GM15510 (cell line): ENCODE data around the gene PIK3CD.
A peak's percentile ranks its signal among the peaks of the same experiment; 100 is the strongest.

Source experiments
- POLR2A ChIP-seq: IDR thresholded peaks from 3 replicates; pipeline ENCODE4 v1.6.1; 2011; ENCODE audit warnings: borderline replicate concordance; ENCODE audit not compliant: insufficient read length; ENCODE audit errors: extremely low read depth

The PIK3CD gene

DNA sequence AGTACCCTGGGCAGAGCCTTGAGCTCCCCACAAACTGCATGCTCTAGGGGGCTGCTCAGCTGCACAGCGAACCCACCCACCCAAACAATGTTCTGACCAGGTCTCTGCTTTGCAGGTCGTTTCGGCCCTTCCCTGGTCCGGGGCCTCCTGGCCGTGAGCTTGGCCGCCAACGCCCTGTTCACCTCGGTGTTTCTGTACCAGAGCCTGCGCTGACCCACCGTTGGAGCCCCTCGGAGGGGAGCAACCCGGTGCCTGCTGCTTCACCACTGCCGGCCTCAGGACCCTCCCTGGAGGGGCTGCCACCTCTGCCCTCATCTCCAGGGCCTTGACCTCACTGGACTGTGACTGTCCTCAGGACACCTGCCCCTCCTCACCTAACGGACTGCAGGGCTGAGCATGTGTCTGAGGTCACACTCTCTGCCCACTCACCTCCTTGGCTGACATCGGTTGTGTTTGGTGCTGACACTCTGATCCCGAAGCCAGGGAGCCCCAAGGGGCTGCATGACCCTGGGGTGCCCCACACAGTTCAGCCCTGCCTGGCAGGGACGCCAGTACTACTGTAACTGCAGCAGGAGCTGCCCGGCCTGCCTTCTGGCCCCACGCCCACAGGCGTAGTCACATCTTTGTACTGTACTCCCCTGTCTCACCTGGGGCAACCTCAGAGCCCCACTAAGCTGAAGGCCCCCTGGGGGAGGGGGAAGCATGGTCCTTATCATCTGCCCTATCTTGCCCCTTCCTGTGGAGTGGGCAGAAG lies 38.5 kb upstream of the PIK3CD start:
- no peak for TF ChIP-seq POLR2A

DNA sequence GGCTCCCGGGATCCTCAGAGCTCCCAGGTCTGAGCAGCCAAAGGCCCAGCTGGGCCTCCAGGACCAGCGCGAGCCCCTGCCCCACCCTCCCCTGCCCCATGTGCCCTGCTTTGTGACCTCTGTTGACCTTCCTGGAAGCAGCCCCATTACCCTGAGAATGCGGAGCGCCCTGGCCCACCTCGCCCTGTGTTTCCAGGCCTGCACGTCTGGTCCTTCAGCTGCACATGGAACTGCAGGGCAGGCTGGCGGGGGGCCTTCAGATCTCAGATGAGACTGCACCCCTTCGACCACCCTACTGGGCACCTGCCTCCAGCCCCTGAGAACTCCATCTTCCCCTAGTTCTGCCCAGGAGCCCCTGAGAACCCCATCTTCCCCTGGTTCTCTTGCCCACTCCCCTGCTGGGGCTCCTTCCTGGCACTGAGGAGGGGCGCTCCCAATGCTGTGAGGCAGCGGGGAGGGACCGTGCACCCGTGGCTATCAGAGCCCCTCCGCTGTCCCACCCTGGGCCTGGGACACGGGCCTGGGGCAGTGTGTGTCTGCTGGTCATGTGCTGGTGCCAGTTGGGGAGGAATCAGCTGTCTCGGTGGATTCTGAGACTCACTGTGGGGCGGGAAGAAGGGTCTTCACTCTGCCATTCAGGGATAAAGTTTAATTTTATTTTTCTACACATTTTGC lies 37.8 kb upstream of the PIK3CD start:
- TF ChIP-seq POLR2A, result no peak

DNA sequence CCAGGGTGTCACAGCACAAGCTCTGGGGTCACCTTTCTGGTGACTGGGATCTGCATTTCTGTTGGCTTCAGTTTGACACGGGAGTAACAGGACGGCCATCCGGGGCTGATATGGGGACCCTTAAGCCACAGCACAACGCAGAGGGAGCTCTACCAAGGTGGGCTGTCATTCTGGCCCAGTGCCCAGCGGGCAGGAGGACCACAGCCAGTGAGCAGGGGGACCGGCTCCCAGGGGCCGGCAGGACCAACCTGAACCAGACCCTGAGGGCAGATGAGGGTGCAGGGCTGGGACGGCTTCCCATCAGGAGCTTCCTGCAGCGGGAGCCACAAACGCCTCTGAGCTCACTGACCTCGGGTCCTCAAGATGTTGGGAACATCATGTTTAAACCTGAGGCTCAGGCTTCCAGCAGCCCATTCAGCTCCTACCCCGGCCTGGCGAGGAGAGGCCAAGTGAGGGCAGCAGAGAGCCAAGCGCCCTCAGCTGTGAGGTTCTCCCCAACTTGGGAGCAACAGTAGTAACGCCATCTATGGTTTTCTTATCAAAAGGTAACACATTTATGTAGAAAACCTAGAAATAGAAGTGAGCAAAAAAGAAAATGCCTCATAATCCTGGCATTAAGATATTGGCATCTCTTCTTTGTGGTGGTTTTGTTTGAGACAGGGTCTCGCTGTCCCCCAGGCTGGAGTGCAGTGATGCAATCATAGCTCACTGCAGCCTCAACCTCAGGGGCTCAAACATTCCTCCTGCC lies 36.0 kb upstream of the PIK3CD start:
- no peak for TF ChIP-seq POLR2A

DNA sequence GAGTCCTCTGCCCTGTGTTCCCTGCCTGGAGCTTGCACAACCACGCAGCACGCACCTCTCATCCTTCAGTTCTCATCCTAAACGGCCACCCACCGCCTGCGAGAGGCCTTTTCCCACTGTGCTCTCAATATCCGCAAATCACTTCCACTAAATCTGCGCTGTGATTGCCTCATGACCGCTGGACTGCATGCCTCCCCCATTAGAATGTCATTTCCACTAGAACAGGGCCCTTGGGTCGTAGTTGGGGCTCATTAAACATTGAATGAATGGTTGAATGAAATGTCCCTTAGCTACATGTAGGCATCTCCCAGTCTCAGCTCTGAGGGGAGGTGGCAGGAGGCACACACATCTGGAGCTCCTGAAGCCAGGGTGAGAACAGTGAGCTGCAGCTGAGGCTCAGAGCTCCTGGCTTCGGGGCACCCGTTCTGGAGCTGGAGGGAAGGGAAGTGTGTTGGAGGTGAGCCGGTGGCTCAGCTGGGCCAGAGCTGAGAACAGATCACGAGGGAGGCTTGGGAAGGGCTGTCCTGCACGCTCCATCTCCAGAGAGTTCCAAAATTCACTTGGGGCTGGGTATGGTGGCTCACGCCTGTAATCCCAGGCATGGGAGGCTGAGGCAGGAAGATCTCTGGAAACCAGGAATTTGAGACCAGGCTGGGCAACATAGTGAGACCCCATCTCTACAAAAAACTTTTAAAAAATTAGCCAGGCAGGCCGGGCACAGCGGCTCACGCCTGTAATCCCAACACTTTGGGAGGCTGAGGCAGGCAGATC lies 32.4 kb upstream of the PIK3CD start:
- no peak for TF ChIP-seq POLR2A

DNA sequence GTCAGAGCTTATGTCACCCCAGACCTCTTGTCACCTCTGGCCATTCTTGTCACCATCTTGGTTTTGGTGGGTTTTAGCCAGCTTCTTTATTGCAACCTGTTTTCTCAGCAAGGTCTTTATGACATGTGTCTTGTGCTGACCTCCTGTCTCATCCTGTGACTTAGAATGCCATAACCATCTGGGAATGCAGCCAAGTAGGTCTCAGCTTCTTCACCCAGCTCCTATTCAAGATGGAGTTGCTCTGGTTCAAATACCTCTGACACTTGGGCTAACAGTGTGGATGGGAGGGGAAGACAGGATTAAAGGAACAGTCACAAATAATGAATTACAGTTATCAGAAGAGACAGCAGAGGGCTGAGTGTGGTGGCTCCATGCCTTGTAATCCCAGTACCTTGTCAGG lies 30.5 kb upstream of the PIK3CD start:
- no peak for TF ChIP-seq POLR2A

DNA sequence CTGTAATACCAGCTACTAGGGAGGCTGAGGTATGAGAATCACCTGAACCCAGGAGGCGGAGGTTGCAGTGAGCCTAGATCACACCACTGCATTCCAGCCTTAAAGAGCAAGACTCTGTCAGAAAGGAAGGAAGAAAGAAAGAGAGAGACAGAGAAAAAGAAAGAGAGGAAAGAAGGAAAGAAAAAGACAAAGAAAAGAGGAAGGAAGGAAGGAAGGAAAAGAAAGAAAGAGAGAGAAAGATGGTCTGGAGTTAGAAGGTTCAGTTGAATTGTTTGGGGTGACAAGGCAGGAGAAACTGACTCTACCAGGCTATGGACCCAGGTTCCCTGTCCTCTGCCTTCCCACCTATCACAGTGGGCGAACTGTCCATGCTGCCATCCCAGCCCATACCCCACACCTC lies 27.4 kb upstream of the PIK3CD start:
- TF ChIP-seq POLR2A, result no peak

DNA sequence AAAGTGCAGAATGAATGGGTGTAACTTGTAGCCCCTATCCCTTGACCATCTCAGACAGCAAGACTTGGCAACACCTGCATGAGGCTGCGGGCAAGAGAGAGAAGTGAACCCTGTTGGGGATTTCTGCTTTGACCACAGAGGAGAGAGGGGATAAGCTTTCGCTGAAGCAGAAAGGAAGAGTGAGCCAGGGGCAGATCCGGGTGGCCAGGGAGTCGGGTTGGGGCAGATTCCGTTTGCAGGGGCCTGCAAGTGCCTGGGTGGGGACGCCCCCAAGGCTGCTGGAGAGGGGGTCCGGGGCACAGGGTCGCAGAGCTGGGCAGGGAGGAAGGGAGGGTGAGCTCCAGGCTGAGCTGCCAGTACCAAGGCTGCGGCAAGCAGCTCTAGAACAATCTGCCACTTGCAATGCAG lies 25.3 kb upstream of the PIK3CD start:
- TF ChIP-seq POLR2A, result no peak

DNA sequence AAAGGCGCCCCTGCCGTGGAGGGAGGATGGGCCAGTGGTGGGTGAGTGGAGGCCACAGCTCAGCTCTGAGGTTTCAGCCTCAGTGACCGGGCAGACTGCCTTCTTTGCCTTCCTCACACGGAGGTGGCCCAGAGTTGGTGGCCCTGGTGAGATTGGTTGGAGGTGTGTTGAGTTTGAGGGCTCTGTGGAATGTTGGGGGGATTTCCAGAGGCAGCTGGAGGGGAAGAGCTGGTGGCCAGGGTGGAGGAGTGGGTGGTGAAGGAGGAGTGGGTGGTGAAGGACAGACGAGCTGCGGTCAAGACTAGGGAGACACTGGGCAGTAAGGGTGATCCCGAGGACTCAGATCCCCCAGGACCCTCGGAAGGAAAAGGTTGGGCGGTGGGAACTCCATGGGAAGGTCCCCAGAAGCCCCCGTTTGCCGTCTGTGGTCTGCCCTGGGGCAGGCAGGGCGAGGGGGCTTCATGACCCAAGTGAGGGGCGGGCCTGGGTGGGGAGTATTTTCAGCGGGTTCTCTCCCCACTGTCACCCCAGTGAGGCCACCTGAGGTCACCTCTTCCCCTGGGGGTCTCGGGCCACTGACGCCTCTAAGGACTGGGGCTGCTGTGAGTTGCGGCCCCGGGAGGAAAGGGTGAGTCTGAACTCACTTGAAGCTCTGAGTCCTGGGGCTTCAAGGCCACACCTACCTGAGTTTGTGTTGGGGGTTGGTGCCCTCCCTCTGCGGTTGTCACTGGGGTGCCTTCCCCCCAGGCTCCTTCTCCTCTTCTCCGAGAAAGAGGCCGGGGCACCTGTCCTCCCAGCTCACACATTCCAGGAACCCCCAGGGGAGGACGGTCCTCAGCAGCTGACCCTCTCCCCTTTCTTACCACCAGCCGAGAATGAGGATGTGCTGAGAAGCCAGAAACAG lies 22.7 kb upstream of the PIK3CD start:
- peak; percentile 47 for TF ChIP-seq POLR2A

DNA sequence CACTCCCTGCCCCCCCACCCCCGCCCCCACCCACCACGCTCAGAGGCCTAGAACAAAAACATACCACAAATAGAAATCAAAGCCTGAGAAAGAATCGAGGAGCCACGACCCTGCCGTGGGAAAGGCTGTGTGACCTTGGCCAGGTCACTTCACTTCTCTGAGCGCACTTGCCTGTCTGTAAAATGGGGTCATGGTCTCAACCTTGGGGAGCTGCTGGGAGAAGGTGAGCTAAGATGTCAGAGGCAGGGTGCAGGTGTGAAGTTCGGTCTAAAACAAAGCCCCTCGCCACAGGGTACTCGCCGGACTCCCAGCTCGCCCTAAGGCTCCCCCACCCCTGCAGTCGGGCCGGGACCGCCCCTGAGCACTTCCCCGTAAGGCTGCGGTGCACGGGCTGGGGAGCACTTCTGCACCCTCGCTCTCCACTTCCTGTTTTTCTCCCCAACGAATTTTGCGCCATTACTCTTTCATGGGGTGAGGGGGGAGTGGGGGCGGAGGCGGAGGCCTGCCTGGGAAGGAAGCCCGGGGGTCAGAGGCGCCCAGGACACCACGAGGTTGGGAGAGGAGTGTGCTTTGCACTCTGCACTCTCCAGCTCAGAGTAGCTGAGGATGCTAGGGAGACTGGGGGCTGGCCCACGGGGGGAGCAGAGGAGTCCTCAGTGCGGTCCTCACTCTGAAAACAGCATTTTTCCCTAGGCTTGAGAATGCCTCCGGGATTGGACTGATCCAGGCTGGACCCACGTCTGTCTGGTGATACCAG lies 21.9 kb upstream of the PIK3CD start:
- peak; percentile 25 for TF ChIP-seq POLR2A

DNA sequence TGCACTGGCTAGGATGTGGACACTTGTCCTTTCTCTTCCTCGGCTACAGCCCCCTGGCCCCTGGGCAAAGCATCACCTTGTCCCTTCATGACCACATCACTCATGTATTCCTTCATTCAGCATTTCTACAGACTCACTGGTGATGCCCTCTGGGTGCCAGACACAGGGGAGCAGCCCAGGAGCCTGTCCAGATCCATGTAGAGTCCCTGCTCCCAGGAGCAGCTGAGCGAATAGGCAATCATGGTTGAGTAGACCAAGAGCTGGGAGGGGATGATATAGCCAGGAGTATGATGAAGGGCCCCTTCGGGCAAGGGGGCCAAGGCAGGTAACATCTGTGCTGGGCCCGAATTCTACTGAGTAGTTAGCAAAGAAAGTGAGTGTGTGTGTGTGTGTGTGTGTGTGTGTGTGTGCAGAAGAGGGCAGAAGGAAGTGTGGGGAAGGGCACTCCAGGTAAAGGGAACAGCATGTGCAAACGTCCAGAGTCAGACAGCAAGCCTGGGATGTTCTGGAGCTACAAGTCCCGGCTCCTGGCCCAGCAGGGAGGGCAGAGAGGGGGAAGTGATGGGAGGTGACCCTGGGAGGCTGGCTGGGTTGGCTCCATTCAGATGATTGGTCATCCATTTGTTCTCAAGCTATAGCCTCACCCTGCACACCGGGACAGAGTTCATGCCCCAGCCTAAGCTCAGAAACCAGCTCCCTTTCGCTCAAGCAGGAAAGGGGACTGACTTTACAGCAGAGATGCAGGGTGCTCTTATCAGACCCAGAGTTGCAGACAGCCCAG lies 21.0 kb upstream of the PIK3CD start:
- TF ChIP-seq POLR2A, result no peak

DNA sequence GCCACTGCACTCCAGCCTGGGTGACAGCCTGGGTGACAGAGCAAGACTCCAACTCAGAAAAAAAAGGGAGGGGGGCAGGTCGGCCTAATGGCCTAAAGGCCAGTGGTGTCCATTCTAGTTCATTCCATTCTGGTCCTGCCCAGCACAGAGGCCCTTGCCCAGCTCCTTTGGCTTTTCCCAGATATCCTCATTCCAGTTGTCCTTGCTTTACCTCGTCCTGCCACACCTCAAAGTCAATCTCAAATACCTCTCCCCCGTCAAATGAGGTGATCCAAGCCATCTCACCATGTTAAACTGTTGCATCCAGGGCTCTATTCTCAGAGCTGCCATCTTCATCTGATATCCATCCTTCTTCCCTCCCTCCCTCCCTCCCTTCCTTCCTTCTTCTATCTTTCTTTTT lies 19.9 kb upstream of the PIK3CD start:
- no peak for TF ChIP-seq POLR2A

DNA sequence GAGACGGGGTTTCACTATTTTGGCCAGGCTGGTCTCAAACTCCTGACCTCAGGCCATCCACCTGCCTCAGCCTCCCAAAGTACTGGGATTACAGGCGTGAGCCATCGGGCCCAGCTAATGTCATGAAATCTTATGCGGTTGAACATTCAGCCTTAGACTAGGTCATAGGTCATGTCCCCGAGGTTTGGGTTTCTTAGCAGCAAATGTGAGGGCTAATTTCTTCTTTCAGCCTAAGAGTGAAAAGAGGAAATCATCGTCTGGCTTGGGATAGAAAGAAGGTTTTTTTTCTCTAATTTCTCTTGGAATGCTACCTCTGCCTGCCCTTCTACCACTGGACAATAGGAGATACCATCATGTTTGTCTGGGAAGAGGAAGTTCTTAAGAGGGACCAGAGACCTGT lies 18.0 kb upstream of the PIK3CD start:
- TF ChIP-seq POLR2A, result no peak
